Endothelial cell of umbilical vein (primary cell): ENCODE results near the gene CCDC150. TPM values are rescaled to one million over a fixed set of nuclear protein-coding genes. Genes with fewer than 3 reads are reported as not detected.

Experiments used
- BruUV-seq: library from RNA; stranded (reverse); fragments of 400-500 nt; replicated peaks from 2 replicates; lab custom pipeline; 2021; lab: Mats Ljungman, UMichigan
- CTCF ChIA-PET: fragments of 300-600, 350-600 bp; sonication (Branson Sonifier 250); formaldehyde crosslinking; loops from one replicate; lab custom pipeline; 2021; ENCODE audit warnings: antibody characterized with exemption, inconsistent platforms; lab: Charles Lee
- POLR2A ChIA-PET: fragments of 300-600, 350-600 bp; sonication (Branson Sonifier 250); formaldehyde crosslinking; loops from one replicate; lab custom pipeline; 2021; ENCODE audit warnings: antibody characterized with exemption, inconsistent platforms; lab: Charles Lee
- DNase-seq: peaks from one replicate; pipeline ENCODE4 v3.0.0-alpha.2; 2011; ENCODE audit warnings: low read depth, low spot score
- FAIRE-seq: peaks from 2 replicates; lab custom pipeline; 2011; peaks lifted over from hg19 to GRCh38; lab: Jason Lieb, UNC
- H2AFZ ChIP-seq: 2 replicates; pipeline ENCODE4 v1.6.0; 2012; ENCODE audit warnings: low read depth, low read length, control low read depth, inconsistent platforms
- H3K27ac ChIP-seq: 2 replicates; pipeline ENCODE4 v1.5.1; 2011; ENCODE audit warnings: low read depth, mild to moderate bottlenecking, control low read depth, low read length, moderate library complexity; ENCODE audit not compliant: insufficient read depth
- H3K27me3 ChIP-seq, 2 experiments: 2 replicates each; pipeline versions ENCODE4 v1.6.0 to v1.6.1; 2011; ENCODE audit warnings: low read length in 2 of 2, mixed read lengths in 1 of 2; ENCODE audit not compliant: control insufficient read depth in 2 of 2, insufficient read depth in 2 of 2
- H3K36me3 ChIP-seq, 2 experiments: 2 replicates in 1 of 2; 3 replicates in 1 of 2; pipeline ENCODE4 v1.5.1; 2011; ENCODE audit warnings: low read length in 2 of 2, mild to moderate bottlenecking in 1 of 2, moderate library complexity in 1 of 2; ENCODE audit not compliant: control insufficient read depth in 2 of 2, insufficient read depth in 2 of 2; ENCODE audit errors: extremely low read depth in 1 of 2
- H3K4me1 ChIP-seq: 3 replicates; pipeline ENCODE4 v1.5.1; 2011; ENCODE audit warnings: mild to moderate bottlenecking, low read length; ENCODE audit not compliant: control insufficient read depth, insufficient read depth; ENCODE audit errors: extremely low read depth
- H3K4me2 ChIP-seq: 2 replicates; pipeline ENCODE4 v1.6.1; 2011; ENCODE audit warnings: low read length, control low read depth, mixed read lengths; ENCODE audit not compliant: insufficient read depth
- H3K4me3 ChIP-seq, 3 experiments: fragments of 200-600 bp in 1 of 3; sonication (generic), shearing (Covaris generic) in 1 of 3; replicated peaks in 1 of 3; 2 replicates each; pipeline ENCODE4 v1.5.1; 2011 to 2016; ENCODE audit warnings: control low read depth in 3 of 3, low read length in 3 of 3, mild to moderate bottlenecking in 2 of 3, inconsistent platforms in 1 of 3, low read depth in 1 of 3, moderate library complexity in 1 of 3; ENCODE audit not compliant: insufficient read depth in 1 of 3
- H3K79me2 ChIP-seq: 2 replicates; pipeline ENCODE4 v1.6.0; 2012; ENCODE audit warnings: low read length, inconsistent platforms; ENCODE audit not compliant: control insufficient read depth, insufficient read depth
- H3K9ac ChIP-seq: replicated peaks from 2 replicates; pipeline ENCODE3; 2011; ENCODE audit warnings: low read length, control low read depth; ENCODE audit not compliant: insufficient read depth; ENCODE audit errors: extremely low read depth
- H3K9me1 ChIP-seq: replicated peaks from 3 replicates; pipeline ENCODE4 v1.6.0; 2011; ENCODE audit warnings: mild to moderate bottlenecking, low read length; ENCODE audit not compliant: control insufficient read depth, insufficient read depth; ENCODE audit errors: extremely low read depth
- H3K9me3 ChIP-seq: replicated peaks from 2 replicates; pipeline ENCODE4 v1.5.1; 2012; ENCODE audit warnings: low read length, inconsistent platforms; ENCODE audit not compliant: control insufficient read depth, insufficient read depth
- H4K20me1 ChIP-seq: replicated peaks from 2 replicates; pipeline ENCODE3; 2011; ENCODE audit warnings: mild to moderate bottlenecking, low read length; ENCODE audit not compliant: control insufficient read depth, insufficient read depth; ENCODE audit errors: extremely low read depth
- EZH2 ChIP-seq: IDR thresholded peaks from 2 replicates; pipeline ENCODE4 v1.6.1; 2012; ENCODE audit warnings: borderline replicate concordance, low read depth, mild to moderate bottlenecking, moderate library complexity, low read length, inconsistent platforms; ENCODE audit not compliant: severe bottlenecking
- GATA2 ChIP-seq: IDR thresholded peaks from 2 replicates; pipeline ENCODE4 v1.7.0; 2011; ENCODE audit warnings: low read depth, mild to moderate bottlenecking, moderate library complexity, mixed read lengths, low read length; ENCODE audit not compliant: insufficient read length, insufficient read depth
- MAX ChIP-seq: IDR thresholded peaks from 2 replicates; pipeline ENCODE4 v1.6.1; 2011; ENCODE audit not compliant: insufficient read depth, insufficient read length
- MYC ChIP-seq: IDR thresholded peaks from one replicate; pipeline ENCODE4 v1.6.1; 2011; ENCODE audit warnings: mild to moderate bottlenecking, low read depth, low read length
- POLR2A ChIP-seq: IDR thresholded peaks from 2 replicates; pipeline ENCODE4 v1.6.1; 2012; ENCODE audit warnings: low read depth, mild to moderate bottlenecking, control low read depth, low read length
- POLR2AphosphoS5 ChIP-seq: IDR thresholded peaks from 2 replicates; pipeline ENCODE4 v1.6.1; 2012; ENCODE audit warnings: low read depth, mild to moderate bottlenecking, control low read depth, low read length, moderate library complexity; ENCODE audit not compliant: insufficient read depth
- dilution Hi-C: fragments of 300-500 bp; cut with MboI; formaldehyde crosslinking; loops from one replicate; pipeline ENCODE4 v1.15.0; 2019; ENCODE audit warnings: low sequenced_read_pairs; ENCODE audit not compliant: extremely low pct_ligation_motif_present
- intact Hi-C: fragments of 100-400 bp; cut with micrococcal nuclease; formaldehyde crosslinking; loops from one replicate; pipeline ENCODE4 v1.10.0; 2022
- polyA plus RNA-seq, 4 experiments: library from polyadenylated mRNA; depleted of rRNA in 3 of 4; stranded (reverse) in 3 of 4; unstranded in 1 of 4; fragments of >200 nt; gene quantifications; 2 replicates each; pipeline versions ENCODE4 v1.2.1 to v1.2.3, GENCODE V29; 2011 to 2012; ENCODE audit warnings: missing spikeins in 1 of 4
- total RNA-seq: library from RNA; stranded (reverse); gene quantifications from 2 replicates; pipeline ENCODE4 v1.2.3, GENCODE V29; 2021
- TF ChIP-seq, protein P1 (sequence below), 2 donors: IDR thresholded peaks; 1 replicate in 1 of 2; 2 replicates in 1 of 2; pipeline ENCODE4 v1.5.1; 2011; ENCODE audit warnings: low read length in 2 of 2, mild to moderate bottlenecking in 2 of 2, moderate library complexity in 2 of 2, control low read depth in 1 of 2, inconsistent platforms in 1 of 2, low read depth in 1 of 2; ENCODE audit not compliant: insufficient read depth in 1 of 2; ENCODE audit errors: extremely low read depth in 1 of 2

Gene CCDC150
- total and polyA plus RNA-seq, 2 donors (not counting 3 experiments of a cell fraction or from before 2014, with no cell fraction given) = 1.7 to 19.9 TPM

DNA sequence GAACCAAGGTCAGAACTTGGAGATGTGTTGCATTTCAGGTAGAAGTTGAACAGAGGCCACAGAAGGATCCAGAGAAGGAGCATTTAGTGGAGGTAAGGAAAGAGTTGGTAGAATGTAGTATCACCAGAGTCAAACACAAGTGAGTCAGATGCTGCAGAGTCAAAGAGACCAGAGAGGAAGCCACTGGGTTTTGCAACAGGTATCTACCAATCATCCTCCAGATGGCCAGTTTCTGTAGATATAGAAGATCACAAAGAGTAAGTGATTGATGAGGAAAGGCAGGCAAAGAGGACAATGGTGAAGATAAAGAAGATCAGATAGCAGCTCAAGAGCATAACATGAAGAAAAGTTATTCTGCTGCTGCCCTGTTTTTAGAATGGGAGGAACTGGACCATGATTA is 84.1 kb downstream of the CCDC150 start:
- no peak overlapping the region for H3K9ac ChIP-seq
- no peaks in the 10 kb centered on the region for H3K27me3 ChIP-seq
- H3K4me2 ChIP-seq = no peak overlapping the region
- peaks cover 0 to 2% of the 10 kb centered on the region in 2 experiments for H3K36me3 ChIP-seq
- H2AFZ ChIP-seq = no peak overlapping the region
- dilution Hi-C loops = no loop called here
- H3K4me3 ChIP-seq = no peak overlapping the region
- DNase-seq (no peak), FAIRE-seq (no peak)
- H4K20me1 ChIP-seq = no peaks in the 10 kb centered on the region
- BruUV-seq = no TSS peak
- TF ChIP-seq MAX (no peak), POLR2A (no peak), MYC (no peak), POLR2AphosphoS5 (no peak), GATA2 (no peak), EZH2 (no peak)
- TF ChIP-seq, protein P1, sequence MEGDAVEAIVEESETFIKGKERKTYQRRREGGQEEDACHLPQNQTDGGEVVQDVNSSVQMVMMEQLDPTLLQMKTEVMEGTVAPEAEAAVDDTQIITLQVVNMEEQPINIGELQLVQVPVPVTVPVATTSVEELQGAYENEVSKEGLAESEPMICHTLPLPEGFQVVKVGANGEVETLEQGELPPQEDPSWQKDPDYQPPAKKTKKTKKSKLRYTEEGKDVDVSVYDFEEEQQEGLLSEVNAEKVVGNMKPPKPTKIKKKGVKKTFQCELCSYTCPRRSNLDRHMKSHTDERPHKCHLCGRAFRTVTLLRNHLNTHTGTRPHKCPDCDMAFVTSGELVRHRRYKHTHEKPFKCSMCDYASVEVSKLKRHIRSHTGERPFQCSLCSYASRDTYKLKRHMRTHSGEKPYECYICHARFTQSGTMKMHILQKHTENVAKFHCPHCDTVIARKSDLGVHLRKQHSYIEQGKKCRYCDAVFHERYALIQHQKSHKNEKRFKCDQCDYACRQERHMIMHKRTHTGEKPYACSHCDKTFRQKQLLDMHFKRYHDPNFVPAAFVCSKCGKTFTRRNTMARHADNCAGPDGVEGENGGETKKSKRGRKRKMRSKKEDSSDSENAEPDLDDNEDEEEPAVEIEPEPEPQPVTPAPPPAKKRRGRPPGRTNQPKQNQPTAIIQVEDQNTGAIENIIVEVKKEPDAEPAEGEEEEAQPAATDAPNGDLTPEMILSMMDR (IDR thresholded peaks at IDR 0.05; ENCODE audit: extremely low read depth in 1 of 2, insufficient read depth in 1 of 2, low read depth in 1 of 2, low read length in 2 of 2) = no peak
- H3K9me1 ChIP-seq = no peaks in the 10 kb centered on the region
- no peaks in the 10 kb centered on the region for H3K9me3 ChIP-seq
- ChIA-PET POLR2A (no interaction called here), CTCF (interaction anchor here (0.6 to 1.4 kb wide), 2 partner anchors 27 to 28 kb away, joined by 3 to 6 read pairs; no protein-coding TSS in a partner anchor)
- no peaks in the 10 kb centered on the region for H3K79me2 ChIP-seq
- intact Hi-C loops = no loop called here
- H3K27ac ChIP-seq = no peak overlapping the region
- no peaks in the 10 kb centered on the region for H3K4me1 ChIP-seq
